ENCODE measurements around the gene GAB3.

Gene GAB3

DNA sequence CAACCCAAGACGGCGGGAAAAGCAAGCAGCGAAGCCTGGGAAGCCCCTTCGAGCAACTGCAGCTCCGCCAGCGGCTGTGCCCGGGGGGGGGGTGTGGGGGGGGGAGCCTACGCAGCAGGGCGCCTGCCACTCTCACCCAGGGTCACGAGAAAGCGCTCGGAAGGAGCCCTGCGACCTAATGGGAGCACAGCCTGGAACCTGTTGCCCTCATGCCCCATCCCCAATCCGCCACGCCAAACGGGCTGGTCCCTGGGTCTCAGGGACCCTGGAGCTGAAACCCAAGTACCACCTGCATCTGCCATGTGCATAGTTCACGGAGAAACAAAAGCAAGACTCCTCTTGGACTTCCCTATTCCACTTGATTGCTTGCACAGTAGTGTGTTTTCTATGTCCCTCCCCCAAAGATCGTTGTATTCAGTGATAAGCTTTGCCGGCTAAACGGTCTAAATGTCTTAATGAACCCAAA, 359 bp upstream of the GAB3 start:
- DNase-seq: no peak

DNA sequence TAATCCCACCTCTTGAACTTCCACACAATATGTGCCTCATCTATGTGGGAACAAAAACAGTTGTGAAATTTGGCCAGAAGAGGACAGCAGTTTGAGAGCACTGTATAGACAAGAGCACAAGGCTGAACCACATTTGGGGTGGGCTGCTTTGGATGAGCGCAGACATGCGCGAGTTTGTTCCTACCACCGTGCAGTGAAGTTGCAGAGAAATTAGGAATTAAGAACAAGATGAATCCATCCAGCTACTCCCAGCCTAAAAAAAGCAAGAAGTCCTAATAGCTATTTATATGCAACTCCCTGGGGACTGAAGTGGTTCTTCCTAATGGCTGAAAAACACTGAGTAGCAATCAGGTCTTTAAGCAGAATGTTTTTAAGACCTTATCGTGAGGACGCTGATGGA, 1.0 kb downstream of the GAB3 start:
- DNase-seq: no peak

DNA sequence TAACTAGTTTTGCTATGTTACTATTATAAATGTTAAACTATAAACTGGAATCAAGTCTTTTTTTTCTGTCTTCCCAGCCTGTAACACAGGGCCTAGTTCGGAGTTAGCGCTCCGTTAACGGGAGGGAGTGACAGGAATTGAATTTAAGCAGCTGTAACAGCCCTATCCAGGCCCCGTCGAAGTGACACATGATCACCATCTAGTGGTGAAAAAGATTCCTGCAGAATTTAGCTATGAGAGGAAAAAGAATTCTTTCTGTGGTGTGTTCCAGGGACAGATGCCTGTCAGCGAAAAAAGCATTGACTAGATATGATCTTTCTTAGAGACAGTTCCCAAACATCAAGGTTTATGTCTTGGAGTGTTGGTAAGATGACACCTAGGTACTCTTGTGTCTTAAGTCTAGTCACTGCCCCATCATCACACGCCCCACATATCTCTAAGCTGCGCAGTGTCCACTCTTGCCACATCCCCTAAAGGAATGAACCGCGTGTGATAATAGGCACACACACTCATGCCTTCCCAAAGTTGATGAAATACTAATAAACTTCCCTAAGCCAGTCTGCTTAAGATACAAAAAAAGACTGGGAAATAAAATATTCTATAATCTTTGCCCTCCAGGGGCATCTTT, 2.1 kb downstream of the GAB3 start:
- DNase-seq: no peak

DNA sequence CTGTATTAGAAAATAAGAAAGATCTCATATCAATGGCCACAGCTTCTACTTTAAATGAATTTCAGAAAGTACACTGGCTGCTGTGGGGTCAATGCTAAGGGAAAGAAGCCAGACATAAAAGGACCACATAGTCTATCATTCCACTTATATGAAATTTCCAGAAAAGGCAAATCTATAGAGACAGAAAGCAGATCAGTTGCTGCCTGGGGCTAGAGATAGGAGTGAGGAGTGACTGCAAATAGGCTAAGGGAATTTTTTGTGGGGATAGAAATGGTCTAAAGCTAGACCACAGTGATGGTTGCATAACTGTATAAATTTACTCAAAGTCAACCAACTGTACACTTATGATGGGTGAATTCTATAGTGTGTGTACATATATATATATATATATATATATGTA, 8.3 kb downstream of the GAB3 start:
- no peak for DNase-seq

DNA sequence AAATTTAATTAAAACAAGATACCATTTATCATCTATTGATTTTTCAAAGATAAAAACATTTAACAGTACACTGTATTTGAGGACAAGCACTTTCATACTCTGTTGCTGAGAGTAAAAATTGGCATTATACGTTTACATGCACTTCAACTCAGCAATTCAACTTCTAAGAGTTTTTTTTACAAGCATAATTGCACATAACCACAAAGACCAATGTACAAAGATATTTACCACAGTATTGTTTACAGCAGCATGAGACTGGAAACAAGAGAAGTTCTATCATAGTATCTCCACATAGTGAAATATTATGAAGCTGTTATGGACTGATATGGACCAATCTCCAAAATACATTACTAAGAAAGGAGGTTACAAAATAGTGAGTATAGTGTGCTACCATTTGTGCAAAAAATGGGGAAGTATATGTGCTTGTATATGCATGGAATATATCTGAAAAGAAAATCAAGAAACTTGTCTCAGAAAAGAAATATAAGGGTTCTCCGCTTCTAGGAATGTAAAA, 10.9 kb downstream of the GAB3 start:
- no peak for DNase-seq

DNA sequence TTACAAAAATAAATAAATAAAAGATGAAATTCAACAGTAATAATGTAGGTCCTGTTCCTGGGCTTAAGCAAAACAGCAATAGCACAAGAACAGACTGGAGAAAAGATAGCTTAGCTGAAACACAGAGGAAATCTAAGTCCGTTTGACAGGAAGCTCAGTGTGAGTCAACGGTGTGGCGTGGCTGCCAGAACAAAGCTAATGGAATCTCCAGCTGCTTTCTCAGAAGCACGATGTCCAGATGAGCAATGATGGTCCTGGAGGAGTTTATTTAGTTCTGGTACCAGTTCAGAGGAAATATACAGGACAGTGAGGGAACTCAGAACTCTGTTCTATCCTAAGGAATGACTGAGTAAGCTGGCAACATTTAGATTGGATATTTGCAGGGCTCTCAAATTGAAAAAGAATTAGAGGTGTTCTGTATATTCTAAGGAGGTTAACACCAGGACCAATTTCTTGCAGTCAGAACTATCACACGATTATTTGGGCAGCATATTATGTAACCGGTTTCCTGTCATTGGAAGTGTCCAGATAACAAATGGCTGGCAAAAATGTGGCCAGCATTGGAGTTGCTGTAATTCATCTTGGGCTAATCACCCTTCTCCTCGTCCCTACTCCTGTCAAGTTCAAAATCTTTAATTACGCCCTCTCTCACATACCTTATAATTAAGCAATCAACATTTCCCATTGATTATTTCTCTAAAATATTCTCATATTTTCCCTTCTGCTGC, 12.7 kb downstream of the GAB3 start:
- no peak for DNase-seq

DNA sequence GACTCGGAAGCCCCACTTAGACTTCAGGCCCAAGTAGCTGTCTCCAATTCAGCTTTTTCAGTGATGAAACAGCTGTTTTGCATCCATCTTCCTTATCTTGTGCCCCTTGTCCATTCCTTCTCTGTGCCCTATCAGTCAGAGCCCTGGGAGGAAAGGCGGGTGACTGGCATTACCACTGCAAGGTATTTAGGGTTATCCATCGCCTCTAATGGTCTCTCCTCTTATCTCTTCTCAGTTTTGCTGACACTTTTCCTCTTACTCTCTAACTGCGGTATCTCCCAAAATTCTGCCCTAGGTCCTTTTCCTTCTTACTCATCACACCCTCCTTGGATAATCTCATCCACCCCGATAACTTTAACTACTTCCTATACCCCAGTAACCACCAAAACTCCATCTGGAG, 13.7 kb downstream of the GAB3 start:
- DNase-seq: no peak

DNA sequence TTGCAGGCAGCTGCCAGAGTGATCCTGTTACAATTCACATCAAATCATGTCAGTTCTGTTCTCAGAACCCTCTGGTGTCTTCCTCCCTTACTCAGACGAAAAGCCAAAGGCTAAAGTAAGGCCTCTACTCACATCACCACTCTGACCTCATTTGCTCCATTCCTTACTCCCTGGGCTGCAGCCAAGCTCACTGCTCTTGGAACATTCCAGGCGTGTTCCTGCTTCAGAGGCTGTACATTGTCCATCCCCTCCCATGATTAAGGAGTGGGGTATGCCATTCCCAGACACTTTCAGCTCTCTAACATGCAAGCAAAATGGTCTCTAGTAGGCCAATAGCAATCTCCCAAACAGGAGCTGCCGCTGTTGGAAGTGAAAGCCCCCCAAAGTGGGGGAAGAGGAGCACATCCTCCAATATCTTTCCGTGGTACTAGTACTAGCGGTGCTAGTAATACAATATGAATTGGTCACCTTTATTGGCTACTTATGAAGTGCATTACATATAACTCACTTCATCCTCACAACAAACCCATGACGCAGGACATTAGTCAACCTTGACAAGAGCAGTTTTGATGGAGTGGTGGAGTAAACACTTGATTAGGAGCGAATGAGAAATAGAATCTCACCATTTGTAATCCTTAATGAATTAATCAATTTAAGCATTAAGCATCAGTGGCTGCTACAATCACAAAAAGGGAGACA, 15.0 kb downstream of the GAB3 start:
- DNase-seq: no peak

DNA sequence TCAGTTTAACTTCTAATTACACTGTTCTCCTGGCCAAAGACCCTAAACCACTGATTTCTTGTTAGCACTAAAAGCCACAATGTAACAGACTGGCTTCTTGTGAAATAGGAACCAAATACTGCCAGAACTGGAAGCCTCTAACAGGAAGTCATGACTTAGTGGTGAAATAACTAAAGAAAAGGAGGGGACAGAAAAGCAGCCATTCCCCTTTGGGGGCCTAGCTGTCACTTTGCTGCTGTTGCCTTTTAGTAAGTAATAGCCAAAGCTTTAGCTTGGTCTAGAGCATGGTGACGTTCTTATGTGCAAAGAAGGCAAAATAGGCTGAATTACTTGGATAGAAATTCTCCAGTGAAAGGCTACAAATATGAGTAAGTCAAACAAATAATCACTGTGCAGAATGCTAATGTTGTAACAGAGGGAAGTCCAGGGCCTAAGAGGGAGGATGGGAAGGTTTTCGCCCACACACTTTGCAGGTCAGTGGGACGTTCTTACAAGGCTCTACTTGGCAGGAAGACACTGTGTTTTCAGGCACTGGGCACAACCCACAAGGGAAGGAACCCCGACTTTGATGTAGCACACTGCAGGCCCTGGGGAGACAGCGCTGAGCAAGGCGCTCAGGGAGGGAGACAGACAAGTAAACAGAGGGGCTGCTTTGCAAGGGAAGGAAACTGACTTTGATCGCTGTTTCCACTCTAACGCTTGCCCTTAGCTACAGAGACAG, 16.7 kb downstream of the GAB3 start:
- DNase-seq: no peak

DNA sequence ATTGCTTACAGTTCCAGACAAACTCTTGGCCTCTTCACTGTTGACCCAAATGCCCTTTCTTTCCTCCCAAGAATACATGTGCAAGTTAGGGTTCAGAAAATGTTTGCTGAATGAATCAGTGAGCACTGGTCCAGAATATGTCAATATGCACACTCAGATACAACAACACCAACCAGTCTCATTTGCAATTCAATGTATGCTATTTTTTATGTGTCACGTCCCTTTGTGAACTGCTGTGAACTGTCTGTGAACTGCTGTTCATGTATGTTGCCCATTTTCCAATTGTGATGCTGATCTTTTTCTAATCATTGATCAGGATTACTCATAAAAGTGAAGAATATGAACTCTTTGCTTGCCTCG, 17.8 kb downstream of the GAB3 start:
- DNase-seq: no peak

DNA sequence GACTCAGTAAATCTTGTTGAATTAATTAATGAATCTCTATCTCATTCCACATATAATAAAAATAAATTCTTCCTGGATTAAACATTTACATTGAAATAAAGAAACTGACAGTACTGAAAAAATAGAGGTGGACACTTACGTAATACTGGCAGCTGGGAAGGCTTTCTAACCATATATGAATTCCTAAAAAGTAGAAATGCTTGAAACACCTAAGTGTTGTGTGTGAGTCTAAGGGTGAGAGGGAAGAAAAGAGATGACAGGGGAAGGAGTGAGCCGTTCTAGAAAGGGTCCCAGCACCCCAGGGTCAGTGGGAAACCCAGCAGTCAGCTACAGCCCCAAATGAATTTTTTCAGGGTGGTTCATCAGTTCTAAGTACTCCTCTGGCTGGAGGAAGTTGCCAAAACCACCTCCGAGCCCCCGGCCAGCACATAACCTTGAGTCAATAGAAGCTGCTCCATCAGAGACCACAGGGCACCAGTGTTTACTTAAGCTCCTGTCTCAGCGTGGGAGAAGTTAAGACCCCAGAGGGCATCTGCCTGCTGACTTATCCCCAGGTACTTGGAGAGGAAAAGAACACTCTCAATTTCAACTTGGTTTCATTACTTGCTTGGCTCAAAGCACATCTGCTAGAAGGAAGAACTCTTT, 18.3 kb downstream of the GAB3 start:
- DNase-seq: no peak

DNA sequence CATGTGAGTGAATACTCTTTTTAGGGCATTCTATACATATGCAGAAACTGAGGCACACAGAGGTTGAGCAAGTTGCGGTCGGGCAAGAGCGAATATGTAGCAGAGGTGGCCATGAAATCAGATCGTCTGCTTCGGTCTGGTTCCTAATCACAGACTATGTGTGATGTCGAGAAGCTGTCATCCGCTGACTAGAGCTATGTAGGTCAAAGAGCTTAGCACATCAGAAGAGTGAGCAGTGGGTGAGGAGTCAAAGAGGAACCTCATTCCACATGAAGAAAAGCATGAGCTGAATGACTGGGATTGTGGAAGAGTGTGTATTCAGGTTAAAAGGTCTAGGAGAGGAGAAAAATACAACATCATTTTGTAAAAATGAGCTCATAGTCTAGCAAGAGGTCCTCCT, 19.0 kb downstream of the GAB3 start:
- DNase-seq: no peak

DNA sequence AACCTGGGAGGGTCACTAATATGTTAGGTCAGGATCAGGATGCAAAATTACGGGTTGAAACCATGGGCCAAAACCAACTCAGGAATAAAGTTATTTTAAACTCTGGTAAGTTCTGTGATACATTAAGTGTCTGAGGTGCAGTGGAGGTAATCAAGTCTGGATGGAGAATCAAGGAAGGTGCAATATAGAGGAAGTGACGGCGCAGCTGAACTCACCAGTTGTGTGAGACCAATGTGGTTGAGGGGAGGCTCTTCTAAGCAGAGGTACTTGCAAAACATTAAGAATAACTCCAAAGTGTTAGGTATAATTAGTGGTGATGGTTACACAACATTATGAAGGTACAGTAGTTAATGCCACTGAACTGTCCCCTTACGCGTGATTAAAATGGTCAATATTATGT, 19.7 kb downstream of the GAB3 start:
- DNase-seq: no peak

DNA sequence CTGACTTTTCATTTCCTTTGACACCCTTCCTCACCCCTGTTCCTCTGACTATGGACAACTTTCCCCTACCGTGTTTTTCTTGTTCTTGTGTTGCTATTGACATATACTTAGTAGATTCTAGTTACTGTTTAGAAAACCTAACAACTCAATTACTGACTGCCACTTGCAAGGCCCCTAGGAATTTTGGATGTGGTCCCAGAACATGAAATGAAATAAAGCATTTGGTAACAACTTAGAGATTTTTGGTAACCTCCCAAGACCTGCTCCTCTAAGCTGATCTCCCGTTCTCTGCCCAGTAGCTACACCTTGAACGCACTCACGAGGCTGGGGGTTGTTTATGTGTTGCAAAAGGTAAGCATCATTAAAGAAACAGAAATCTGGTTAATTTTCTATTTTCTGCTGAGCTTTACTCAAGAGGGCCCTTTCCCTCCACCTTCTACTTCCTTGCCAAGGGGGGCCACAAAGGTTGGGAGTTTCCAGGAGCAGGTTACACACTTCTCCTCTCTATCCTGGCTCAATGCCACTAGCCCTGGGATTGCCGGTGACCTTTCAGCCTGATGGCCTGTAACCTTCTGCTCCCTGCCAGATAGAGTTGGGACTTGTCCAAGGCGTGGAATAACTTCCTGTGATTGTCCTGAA, 20.5 kb downstream of the GAB3 start:
- no peak for DNase-seq

DNA sequence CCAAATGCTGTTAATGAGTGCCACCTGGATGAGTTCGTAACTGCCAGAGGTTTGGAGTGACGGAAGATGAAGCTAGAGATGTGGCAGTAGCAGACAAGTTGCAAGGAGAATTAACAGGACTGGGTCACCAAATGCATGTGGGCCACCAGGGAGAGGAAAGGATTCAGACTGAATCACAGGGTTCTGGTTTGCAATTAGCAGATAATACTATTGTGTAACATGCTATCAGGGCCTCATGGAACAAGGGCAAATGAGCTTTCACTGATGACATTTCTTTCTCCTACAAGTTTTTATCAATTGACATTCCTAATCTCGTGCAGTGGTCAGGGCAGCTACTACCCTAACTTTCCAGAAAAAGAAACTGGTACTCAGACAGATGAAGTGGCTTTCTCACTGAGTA, 21.4 kb downstream of the GAB3 start:
- no peak for DNase-seq

DNA sequence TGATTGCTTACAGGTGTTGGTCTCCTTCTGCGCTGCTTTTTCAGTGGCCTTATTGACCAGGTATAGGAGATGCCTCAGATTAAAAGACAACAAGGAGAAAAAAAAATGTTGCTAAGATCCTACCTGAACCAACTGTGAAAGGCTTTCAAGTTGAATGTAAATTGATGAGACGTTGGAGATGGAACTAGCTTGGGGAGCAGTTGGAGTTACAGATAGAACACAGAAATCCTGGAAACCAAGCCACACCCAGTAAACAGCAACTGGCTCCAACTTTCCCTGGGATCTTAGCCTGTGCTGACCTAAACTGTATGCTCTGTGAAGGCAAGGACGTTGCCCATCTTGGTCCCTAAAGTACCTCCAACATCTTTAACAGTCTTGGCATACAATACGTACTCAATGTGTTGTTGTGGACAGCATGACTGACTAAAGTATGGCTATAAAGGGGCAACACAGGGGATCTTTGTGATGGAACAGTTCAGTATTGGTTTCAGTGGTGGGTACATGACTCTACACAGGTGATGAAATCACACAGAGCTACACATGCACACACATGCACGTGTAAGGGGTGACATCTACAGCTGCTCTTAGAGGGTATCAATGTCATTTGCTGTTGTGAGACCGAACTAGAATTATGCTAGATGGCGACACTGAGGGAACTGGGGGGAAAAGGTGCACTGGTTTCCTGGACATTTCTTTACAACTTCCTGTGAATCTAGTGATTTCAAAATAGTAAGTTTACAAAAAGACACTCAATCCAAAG, 22.3 kb downstream of the GAB3 start:
- no peak for DNase-seq

DNA sequence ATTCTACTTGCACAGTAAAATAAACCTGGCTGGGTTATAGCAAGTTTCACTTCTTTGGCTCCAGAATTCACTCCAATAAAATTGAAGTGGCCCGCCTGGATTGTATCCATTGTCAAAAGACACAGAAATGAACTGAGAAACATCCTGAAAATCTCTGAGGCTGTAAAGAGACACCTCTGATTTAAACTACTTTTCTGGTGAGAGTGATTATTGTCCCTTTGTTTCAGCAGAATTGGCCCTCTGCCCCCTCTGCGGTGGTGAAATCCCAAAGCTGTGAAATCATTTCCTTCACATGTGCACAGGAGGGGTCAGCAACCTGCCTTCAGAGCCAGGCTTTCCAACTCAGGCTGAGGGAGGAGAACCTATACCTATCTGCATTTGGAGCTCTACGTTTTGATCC, 23.0 kb downstream of the GAB3 start:
- no peak for DNase-seq

DNA sequence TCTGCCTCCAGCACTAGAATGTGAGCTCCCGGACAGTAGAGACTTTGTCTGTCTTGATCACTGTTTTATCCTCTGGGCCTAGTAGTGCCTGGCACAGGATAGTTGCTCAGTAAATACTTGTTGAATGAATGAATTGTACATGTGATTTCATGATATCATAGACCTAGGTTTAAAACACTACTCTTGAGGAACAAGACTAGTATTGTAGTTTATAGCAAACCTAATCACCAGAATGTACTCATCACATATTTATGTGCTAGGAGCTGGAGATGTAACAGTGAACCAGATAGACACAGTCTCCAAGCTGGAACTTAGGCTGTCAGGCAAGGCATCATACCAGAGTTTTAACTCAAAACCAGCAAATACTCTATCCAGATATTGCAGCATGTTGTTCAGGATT, 23.5 kb downstream of the GAB3 start:
- no peak for DNase-seq

DNA sequence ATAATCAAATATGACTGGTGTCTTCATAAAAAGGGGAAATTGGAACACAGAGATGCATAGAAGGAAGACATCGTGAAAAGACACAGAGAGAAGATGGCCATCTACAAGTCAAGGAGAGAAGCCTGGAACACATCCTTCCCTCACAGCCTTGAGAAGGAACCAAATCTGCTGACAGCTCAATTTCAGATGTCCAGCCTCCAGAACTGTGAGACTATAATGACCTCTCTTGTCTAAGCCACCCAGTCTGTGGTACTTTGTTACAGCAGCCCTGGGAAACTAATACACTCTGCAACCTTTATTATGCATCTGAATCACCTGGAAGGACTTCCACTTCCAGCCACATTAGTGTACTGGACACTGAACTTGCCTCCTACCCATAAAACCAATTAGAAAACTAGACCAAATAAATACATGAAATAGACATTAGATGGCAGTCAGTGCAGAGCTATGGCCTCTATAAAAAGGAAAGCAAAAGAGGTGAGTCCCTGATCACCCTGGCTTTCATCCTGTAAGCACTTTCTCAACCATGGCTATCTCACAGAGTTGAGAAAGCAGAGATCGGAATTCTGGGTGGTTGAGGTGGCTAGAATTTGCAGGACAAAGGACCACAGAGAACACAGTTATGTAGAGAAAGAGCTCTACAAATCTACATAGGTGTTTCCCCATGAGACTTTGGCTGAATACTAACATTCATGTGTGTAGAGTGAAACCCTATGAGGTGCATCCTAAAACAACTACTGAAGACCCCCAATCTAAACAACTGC, 25.7 kb downstream of the GAB3 start:
- no peak for DNase-seq

DNA sequence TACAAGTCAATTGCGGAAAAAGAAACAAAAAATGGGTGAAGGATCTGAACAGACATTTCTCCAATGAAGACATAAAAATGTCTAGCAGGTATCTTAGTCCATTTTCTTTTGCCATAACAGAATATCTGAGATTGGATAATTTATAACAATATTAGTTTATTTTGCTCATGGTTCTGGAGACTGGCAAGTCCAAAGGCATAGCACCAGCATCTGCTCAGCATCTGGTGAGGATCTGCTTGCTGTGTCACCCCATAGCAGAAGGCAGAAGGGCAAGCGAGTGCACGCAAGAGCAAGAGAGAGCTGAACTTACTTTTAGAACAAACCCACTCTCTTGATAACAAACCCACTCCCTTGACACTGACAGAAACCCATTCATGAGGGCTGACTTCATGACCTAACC, 29.7 kb downstream of the GAB3 start:
- DNase-seq: no peak

DNA sequence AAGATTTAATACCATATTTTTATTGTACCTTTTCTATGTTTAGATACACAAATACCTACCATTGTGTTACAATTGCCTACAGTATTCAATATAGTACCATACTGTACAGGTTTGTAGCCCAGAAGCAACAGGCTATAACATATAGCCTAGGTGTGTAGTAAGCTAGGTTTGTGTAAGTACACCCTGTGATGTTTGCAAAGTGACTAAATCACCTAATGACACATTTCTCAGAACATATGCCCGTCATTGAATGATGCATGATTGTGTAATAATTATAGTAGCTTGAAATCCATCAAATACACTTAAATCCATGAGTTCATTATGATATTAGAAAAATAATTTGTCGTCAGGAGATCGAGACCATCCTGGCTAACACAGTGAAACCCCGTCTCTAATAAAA, 30.8 kb downstream of the GAB3 start:
- no peak for DNase-seq

Data from NCI-H1417 treated with DMSO at 0.1 percent for 48 hours (cell line).